HCT116 (cell line): ENCODE measurements around the gene AURKAIP1. TPM values are rescaled to one million over a fixed set of nuclear protein-coding genes. Genes with fewer than 3 reads are reported as not detected.

ENCODE experiments used
- ATAC-seq: fragments of 200-7000 bp; cut with Tn5 transposase; 2 replicates; pipeline ENCODE4 v1.9.1; 2020; ENCODE audit warnings: mild to moderate bottlenecking, moderate library complexity
- BruUV-seq: library from RNA; stranded (reverse); fragments of 400-500 nt; replicated peaks from 2 replicates; lab custom pipeline; 2021; lab: Mats Ljungman, UMichigan
- CTCF ChIA-PET: fragments of 300-600 bp; sonication (Branson Sonifier 250); formaldehyde crosslinking; loops from one replicate; lab custom pipeline; 2021; ENCODE audit warnings: antibody characterized with exemption; lab: Charles Lee
- POLR2A ChIA-PET: fragments of 300-600, 350-600 bp; sonication (Branson Sonifier 250); formaldehyde crosslinking; loops from one replicate; lab custom pipeline; 2021; ENCODE audit warnings: antibody characterized with exemption; lab: Charles Lee
- RAD21 ChIA-PET, 2 experiments: fragments of 300-600 bp; sonication (Branson Sonifier 250); formaldehyde crosslinking; loops; one replicate each; lab custom pipeline; 2023; ENCODE audit warnings: low total read pairs in 2 of 2; ENCODE audit not compliant: uncharacterized antibody in 2 of 2, unreplicated experiment in 2 of 2, low non-redundant PET in 1 of 2; lab: Charles Lee
- DNase-seq: peaks from one replicate; pipeline ENCODE4 v3.0.0-alpha.2; 2010; ENCODE audit warnings: low read depth, low spot score
- H2AFZ ChIP-seq: fragments of 200-600 bp; shearing (Covaris generic), sonication (generic); 2 replicates; pipeline ENCODE4 v1.6.1; 2017; ENCODE audit warnings: low read depth, mixed run types, mixed read lengths, antibody characterized with exemption, low read length; ENCODE audit not compliant: poor library complexity, severe bottlenecking
- H3K27ac ChIP-seq: 2 replicates; pipeline ENCODE4 v1.5.1; 2012; ENCODE audit warnings: low read depth, low read length
- H3K27me3 ChIP-seq: fragments of 200-600 bp; sonication (generic); 2 replicates; pipeline ENCODE4 v1.6.1; 2016; ENCODE audit warnings: mixed run types, low read length, mixed read lengths; ENCODE audit not compliant: insufficient read depth
- H3K36me3 ChIP-seq, 2 experiments: fragments of 200-500 bp in 1 of 2; fragments of 200-600 bp in 1 of 2; sonication (Bioruptor generic) in 1 of 2; sonication (generic) in 1 of 2; 2 replicates each; pipeline versions ENCODE4 v1.5.1 to v1.6.1; 2014 to 2016; ENCODE audit warnings: low read length in 2 of 2, inconsistent platforms in 1 of 2, mixed read lengths in 1 of 2, mixed run types in 1 of 2; ENCODE audit not compliant: insufficient read depth in 2 of 2, control insufficient read depth in 1 of 2
- H3K4me1 ChIP-seq, 2 experiments: fragments of 200-600 bp in 1 of 2; sonication (generic) in 1 of 2; 2 replicates each; pipeline versions ENCODE4 v1.5.1 to v1.6.1; 2012 to 2017; ENCODE audit warnings: low read length in 2 of 2, inconsistent platforms in 1 of 2, mild to moderate bottlenecking in 1 of 2, mixed read lengths in 1 of 2, mixed run types in 1 of 2, moderate library complexity in 1 of 2; ENCODE audit not compliant: insufficient read depth in 2 of 2, control insufficient read depth in 1 of 2
- H3K4me2 ChIP-seq: fragments of 200-600 bp; sonication (generic); 2 replicates; pipeline ENCODE4 v1.6.1; 2017; ENCODE audit warnings: mixed run types, low read length, mixed read lengths
- H3K4me3 ChIP-seq, 2 experiments: fragments of 200-600 bp in 1 of 2; sonication (generic) in 1 of 2; replicated peaks in 1 of 2; 2 replicates each; pipeline ENCODE4 v1.5.1; 2011 to 2016; ENCODE audit warnings: low read length in 2 of 2, control low read depth in 1 of 2, low read depth in 1 of 2, mild to moderate bottlenecking in 1 of 2, mixed read lengths in 1 of 2, mixed run types in 1 of 2
- H3K79me2 ChIP-seq: fragments of 200-600 bp; sonication (generic); 2 replicates; pipeline ENCODE4 v1.6.1; 2017; ENCODE audit warnings: mild to moderate bottlenecking, mixed run types, low read length, moderate library complexity, mixed read lengths; ENCODE audit not compliant: insufficient read depth
- H3K9ac ChIP-seq: fragments of 200-600 bp; sonication (generic); 2 replicates; pipeline ENCODE4 v1.6.1; 2016; ENCODE audit warnings: low read length, mixed read lengths
- H3K9me2 ChIP-seq: fragments of 200-600 bp; sonication (generic), shearing (Covaris generic); 2 replicates; pipeline ENCODE4 v1.6.1; 2017; ENCODE audit warnings: mixed run types, mild to moderate bottlenecking, moderate library complexity; ENCODE audit not compliant: insufficient read depth
- H3K9me3 ChIP-seq, 2 experiments: fragments of 200-500 bp in 1 of 2; fragments of 200-600 bp in 1 of 2; sonication (Bioruptor generic) in 1 of 2; sonication (generic) in 1 of 2; 2 replicates each; pipeline ENCODE4 v1.6.1; 2014 to 2017; ENCODE audit warnings: low read length in 2 of 2, mixed read lengths in 2 of 2, inconsistent platforms in 1 of 2, low read depth in 1 of 2, mild to moderate bottlenecking in 1 of 2, mixed run types in 1 of 2, moderate library complexity in 1 of 2; ENCODE audit not compliant: control insufficient read depth in 1 of 2, insufficient read depth in 1 of 2
- H4K20me1 ChIP-seq: fragments of 200-600 bp; sonication (generic), shearing (Covaris generic); 2 replicates; pipeline ENCODE4 v1.6.1; 2017; ENCODE audit warnings: mixed run types, mild to moderate bottlenecking, moderate library complexity; ENCODE audit not compliant: insufficient read depth
- CBX3 ChIP-seq: IDR thresholded peaks from 2 replicates; pipeline ENCODE4 v1.6.1; 2012; ENCODE audit warnings: low read depth
- CEBPB ChIP-seq: IDR thresholded peaks from 2 replicates; pipeline ENCODE4 v1.6.1; 2012; ENCODE audit warnings: low read depth
- ELF1 ChIP-seq: IDR thresholded peaks from 2 replicates; pipeline ENCODE4 v1.6.1; 2012; ENCODE audit warnings: low read depth, borderline replicate concordance
- EZH2 ChIP-seq: fragments of 200-600 bp; sonication (generic); IDR thresholded peaks from 2 replicates; pipeline ENCODE4 v1.6.1; 2017; ENCODE audit warnings: antibody characterized with exemption, mixed run types
- EZH2phosphoT487 ChIP-seq: fragments of 200-600 bp; IDR thresholded peaks from 2 replicates; pipeline ENCODE4 v1.6.1; 2018; ENCODE audit warnings: antibody characterized with exemption, borderline replicate concordance
- FOSL1 ChIP-seq: IDR thresholded peaks from 2 replicates; pipeline ENCODE4 v1.6.1; 2012; ENCODE audit warnings: low read depth
- MAX ChIP-seq: IDR thresholded peaks from 2 replicates; pipeline ENCODE4 v1.6.1; 2012
- POLR2AphosphoS5 ChIP-seq: IDR thresholded peaks from 2 replicates; pipeline ENCODE4 v1.6.1; 2011; ENCODE audit warnings: mild to moderate bottlenecking, low read depth, low read length, moderate library complexity
- RAD21 ChIP-seq: IDR thresholded peaks from 2 replicates; pipeline ENCODE4 v1.6.1; 2012; ENCODE audit warnings: low read depth, mild to moderate bottlenecking
- SP1 ChIP-seq: IDR thresholded peaks from 2 replicates; pipeline ENCODE4 v1.6.1; 2012; ENCODE audit warnings: low read depth
- TCF7L2 ChIP-seq: IDR thresholded peaks from 2 replicates; pipeline ENCODE4 v1.7.0; 2011; ENCODE audit warnings: borderline replicate concordance, inconsistent platforms; ENCODE audit not compliant: insufficient read depth, insufficient read length; ENCODE audit errors: extremely low read depth
- YY1 ChIP-seq: IDR thresholded peaks from 2 replicates; pipeline ENCODE4 v1.6.1; 2011; ENCODE audit warnings: low read length, low read depth, moderate library complexity, mild to moderate bottlenecking; ENCODE audit not compliant: insufficient replicate concordance; ENCODE audit errors: extremely low read depth
- ZBTB33 ChIP-seq: IDR thresholded peaks from 2 replicates; pipeline ENCODE4 v1.6.1; 2011; ENCODE audit warnings: mild to moderate bottlenecking, low read length, moderate library complexity; ENCODE audit not compliant: insufficient replicate concordance; ENCODE audit errors: extremely low read depth
- ZFX ChIP-seq: fragments of 450-650 bp; IDR thresholded peaks from 2 replicates; pipeline ENCODE4 v1.6.1; 2017
- ZNF274 ChIP-seq: fragments of 200-500 bp; sonication (Bioruptor generic); IDR thresholded peaks from 2 replicates; pipeline ENCODE4 v1.6.1; 2014; ENCODE audit warnings: mild to moderate bottlenecking, low read depth, low read length, inconsistent platforms
- intact Hi-C: fragments of 100-400 bp; cut with micrococcal nuclease; formaldehyde crosslinking; loops from 2 replicates; pipeline ENCODE4 v1.10.0; 2022
- total RNA-seq: library from RNA; stranded (reverse); gene quantifications from one replicate; pipeline ENCODE4 v1.2.1, GENCODE V29; 2021; ENCODE audit not compliant: unreplicated experiment
- TF ChIP-seq, protein P1 (sequence below): IDR thresholded peaks from 2 replicates; pipeline ENCODE4 v1.6.1; 2012; ENCODE audit warnings: low read depth

The AURKAIP1 gene
- total RNA-seq, 1 experiment from 2014 or later: 200 TPM

DNA sequence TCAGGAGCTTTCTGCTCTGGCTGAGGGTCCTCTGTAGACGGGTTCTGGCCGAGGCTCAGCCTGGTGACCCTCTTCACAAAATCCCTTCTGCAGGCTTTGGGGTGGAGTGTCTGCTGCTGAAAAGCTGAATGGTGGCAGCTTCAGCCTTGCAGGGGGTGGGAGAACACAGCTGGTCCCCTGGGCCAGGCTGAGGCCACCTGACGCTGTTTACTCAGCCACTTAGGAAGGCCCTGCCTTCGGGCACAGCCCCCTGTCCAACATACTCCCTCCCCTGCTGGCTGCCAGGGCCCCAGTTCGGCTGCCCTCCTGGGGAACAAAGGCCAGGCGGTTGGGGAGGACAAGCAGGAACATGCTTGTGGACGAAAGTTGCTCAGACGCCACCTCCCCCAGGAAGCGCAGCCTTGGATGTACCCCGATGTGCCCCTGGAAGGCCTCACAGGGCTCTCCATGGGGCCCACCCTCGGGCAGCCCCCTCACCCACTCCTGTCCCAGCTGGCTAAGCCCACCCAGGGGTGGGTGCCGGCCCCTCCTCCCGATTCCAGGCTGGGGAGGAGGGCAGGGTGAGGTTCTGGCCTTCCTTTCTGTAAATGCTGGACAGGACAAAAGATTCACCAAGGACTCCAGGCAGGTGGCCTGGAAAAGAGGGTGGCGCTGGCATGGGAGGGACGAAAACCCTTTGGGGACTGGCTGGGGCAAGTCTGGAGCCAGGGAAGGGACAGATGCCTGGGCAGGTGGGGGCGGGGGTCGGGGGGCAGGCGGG is 46.3 kb upstream of the AURKAIP1 start, which contains the start of gene ANKRD65 (continued):
- TF ChIP-seq EZH2 (no peak), ZBTB33 (no peak), FOSL1 (no peak)

GRCh38 chr1:1420654-1421141 is 45.7 kb upstream of the AURKAIP1 start:
- RAD21 ChIA-PET: no interaction called here
- Histone ChIP-seq H3K79me2 (no peaks in the 10 kb centered on the region), H3K9ac (no peak overlapping the region), H4K20me1 (no peaks in the 10 kb centered on the region), H3K4me2 (no peak overlapping the region), H3K27me3 (no peaks in the 10 kb centered on the region), H3K4me1 (peaks cover 14 to 32% of the 10 kb centered on the region in 2 experiments), H2AFZ (no peak overlapping the region), H3K36me3 (no peaks in the 10 kb centered on the region), H3K9me3 (no peaks in the 10 kb centered on the region), H3K4me3 (no peak overlapping the region), H3K27ac (no peak overlapping the region; the same call in 1 of the 2 replicates), H3K9me2 (no peaks in the 10 kb centered on the region)
- CTCF ChIA-PET: no interaction called here
- intact Hi-C loops: no loop called here
- DNase-seq (no peak), ATAC-seq (no peak)
- TF ChIP-seq EZH2 (no peak), TCF7L2 (no peak), RAD21 (no peak), MAX (no peak), ELF1 (no peak), YY1 (no peak), CEBPB (no peak), EZH2phosphoT487 (no peak), CBX3 (no peak), POLR2AphosphoS5 (no peak), SP1 (no peak), ZFX (no peak), ZBTB33 (no peak), ZNF274 (no peak)
- TF ChIP-seq, protein P1, sequence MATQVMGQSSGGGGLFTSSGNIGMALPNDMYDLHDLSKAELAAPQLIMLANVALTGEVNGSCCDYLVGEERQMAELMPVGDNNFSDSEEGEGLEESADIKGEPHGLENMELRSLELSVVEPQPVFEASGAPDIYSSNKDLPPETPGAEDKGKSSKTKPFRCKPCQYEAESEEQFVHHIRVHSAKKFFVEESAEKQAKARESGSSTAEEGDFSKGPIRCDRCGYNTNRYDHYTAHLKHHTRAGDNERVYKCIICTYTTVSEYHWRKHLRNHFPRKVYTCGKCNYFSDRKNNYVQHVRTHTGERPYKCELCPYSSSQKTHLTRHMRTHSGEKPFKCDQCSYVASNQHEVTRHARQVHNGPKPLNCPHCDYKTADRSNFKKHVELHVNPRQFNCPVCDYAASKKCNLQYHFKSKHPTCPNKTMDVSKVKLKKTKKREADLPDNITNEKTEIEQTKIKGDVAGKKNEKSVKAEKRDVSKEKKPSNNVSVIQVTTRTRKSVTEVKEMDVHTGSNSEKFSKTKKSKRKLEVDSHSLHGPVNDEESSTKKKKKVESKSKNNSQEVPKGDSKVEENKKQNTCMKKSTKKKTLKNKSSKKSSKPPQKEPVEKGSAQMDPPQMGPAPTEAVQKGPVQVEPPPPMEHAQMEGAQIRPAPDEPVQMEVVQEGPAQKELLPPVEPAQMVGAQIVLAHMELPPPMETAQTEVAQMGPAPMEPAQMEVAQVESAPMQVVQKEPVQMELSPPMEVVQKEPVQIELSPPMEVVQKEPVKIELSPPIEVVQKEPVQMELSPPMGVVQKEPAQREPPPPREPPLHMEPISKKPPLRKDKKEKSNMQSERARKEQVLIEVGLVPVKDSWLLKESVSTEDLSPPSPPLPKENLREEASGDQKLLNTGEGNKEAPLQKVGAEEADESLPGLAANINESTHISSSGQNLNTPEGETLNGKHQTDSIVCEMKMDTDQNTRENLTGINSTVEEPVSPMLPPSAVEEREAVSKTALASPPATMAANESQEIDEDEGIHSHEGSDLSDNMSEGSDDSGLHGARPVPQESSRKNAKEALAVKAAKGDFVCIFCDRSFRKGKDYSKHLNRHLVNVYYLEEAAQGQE: no peak
- POLR2A ChIA-PET: no interaction called here
- BruUV-seq: no TSS peak
